Measurements from ENCODE around the gene LLPH. TPM values are rescaled to one million over a fixed set of nuclear protein-coding genes. Genes with fewer than 3 reads are reported as not detected.

The LLPH gene
- total RNA-seq, 2 experiments from 2014 or later: 33.6 to 34.1 TPM

DNA sequence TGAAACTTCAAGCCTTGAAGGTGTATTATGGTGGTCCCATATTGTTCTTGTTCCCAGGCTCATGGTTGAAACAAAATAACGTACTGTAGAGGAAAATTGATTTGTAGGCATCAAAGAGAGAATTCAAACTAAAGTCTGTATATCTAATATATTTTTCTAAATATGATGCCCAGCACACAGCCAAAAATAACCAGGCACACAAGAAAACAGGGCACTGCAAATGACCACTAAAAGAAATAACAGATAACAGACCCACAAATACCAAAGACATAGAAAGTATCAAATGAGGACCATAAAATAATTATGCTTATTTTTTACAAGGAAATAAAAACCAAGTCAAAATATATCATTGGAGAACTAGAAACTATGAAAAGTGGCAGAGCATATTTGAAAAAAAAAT is 46.8 kb downstream of the LLPH start:
- no peak for ATAC-seq
- no peaks in the 10 kb centered on the region for H3K36me3 Mint-ChIP-seq (ENCODE audit: low read depth)
- ChIA-PET POLR2A (no interaction called here), CTCF (interaction anchor here (0.8 kb wide), 1 partner anchor 29 kb away, joined by 3 read pairs; no protein-coding TSS in a partner anchor)
- no peak overlapping the region for H3K4me3 Mint-ChIP-seq
- no peak for DNase-seq
- H3K9me3 Mint-ChIP-seq: peaks cover 1% of the 10 kb centered on the region
- H3K4me1 Mint-ChIP-seq (ENCODE audit: low read depth): no peaks in the 10 kb centered on the region
- TF ChIP-seq, protein P1, sequence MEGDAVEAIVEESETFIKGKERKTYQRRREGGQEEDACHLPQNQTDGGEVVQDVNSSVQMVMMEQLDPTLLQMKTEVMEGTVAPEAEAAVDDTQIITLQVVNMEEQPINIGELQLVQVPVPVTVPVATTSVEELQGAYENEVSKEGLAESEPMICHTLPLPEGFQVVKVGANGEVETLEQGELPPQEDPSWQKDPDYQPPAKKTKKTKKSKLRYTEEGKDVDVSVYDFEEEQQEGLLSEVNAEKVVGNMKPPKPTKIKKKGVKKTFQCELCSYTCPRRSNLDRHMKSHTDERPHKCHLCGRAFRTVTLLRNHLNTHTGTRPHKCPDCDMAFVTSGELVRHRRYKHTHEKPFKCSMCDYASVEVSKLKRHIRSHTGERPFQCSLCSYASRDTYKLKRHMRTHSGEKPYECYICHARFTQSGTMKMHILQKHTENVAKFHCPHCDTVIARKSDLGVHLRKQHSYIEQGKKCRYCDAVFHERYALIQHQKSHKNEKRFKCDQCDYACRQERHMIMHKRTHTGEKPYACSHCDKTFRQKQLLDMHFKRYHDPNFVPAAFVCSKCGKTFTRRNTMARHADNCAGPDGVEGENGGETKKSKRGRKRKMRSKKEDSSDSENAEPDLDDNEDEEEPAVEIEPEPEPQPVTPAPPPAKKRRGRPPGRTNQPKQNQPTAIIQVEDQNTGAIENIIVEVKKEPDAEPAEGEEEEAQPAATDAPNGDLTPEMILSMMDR (IDR thresholded peaks at IDR 0.05): no peak
- intact Hi-C loops (cut with micrococcal nuclease): no loop called here
- no peak overlapping the region for H3K27ac Mint-ChIP-seq
- peaks cover 20% of the 10 kb centered on the region for H3K27me3 Mint-ChIP-seq

DNA sequence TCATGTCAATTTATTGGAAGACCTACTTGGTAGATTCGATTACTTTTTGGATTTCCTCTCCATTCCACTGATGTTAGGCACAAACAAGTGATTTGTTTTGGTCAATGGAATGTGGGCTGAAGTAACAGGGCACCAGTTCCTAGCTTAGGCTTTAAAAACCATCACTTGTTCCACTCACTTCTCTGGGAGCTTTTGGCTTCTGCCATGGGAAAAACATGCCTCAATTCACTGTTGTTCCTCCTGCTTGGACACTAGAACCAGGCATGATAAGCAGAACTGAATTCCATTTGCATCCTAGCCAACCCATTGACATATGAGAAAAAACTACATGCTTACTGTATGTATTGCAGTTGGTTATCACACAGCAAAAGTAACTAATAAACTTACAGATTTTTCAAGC is 47.8 kb downstream of the LLPH start:
- Mint-ChIP-seq H3K36me3 (ENCODE audit: low read depth) (no peaks in the 10 kb centered on the region), H3K4me3 (no peak overlapping the region), H3K27ac (no peak overlapping the region), H3K4me1 (ENCODE audit: low read depth) (no peaks in the 10 kb centered on the region), H3K27me3 (peaks cover 24% of the 10 kb centered on the region), H3K9me3 (peaks cover 1% of the 10 kb centered on the region)
- intact Hi-C loops (cut with micrococcal nuclease): no loop called here
- TF ChIP-seq, protein P1 (IDR thresholded peaks at IDR 0.05): no peak
- ChIA-PET POLR2A (no interaction called here), CTCF (interaction anchor here (0.6 to 0.8 kb wide), 2 partner anchors 166 to 526 kb away, joined by 3 read pairs; no protein-coding TSS in a partner anchor)
- DNase-seq (no peak), ATAC-seq (no peak)

DNA sequence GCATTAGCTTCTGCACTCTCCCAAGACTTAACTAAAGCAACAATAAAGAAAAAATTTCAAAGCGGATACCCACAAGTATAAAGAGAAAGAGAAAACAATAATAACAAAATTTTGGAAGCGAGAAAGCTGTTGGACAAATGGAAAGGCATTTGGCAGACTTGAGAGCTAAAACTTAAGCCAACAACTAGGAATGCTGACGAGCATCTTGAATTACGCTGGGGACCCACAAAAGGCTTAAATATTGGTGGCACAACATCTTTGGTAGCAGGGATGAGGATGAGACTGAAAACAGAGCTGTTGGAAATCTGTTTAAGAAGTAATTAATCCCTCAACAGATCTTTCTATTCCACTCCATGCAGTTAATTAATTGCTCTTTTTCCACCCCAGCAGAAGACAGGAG is 49.8 kb downstream of the LLPH start:
- POLR2A ChIA-PET: interaction anchor here (0.6 kb wide), 1 partner anchor 1273 kb away, joined by 3 read pairs; no protein-coding TSS in a partner anchor
- Mint-ChIP-seq H3K36me3 (ENCODE audit: low read depth) (no peaks in the 10 kb centered on the region), H3K27ac (no peak overlapping the region), H3K9me3 (peaks cover 1% of the 10 kb centered on the region), H3K4me3 (no peak overlapping the region), H3K27me3 (peaks cover 13% of the 10 kb centered on the region), H3K4me1 (ENCODE audit: low read depth) (no peaks in the 10 kb centered on the region)
- DNase-seq (no peak), ATAC-seq (no peak)
- intact Hi-C loops (cut with micrococcal nuclease): no loop called here
- TF ChIP-seq, protein P1 (IDR thresholded peaks at IDR 0.05): no peak
- CTCF ChIA-PET: interaction anchor here (0.7 kb wide), 1 partner anchor 10 kb away, joined by 3 read pairs; no protein-coding TSS in a partner anchor

DNA sequence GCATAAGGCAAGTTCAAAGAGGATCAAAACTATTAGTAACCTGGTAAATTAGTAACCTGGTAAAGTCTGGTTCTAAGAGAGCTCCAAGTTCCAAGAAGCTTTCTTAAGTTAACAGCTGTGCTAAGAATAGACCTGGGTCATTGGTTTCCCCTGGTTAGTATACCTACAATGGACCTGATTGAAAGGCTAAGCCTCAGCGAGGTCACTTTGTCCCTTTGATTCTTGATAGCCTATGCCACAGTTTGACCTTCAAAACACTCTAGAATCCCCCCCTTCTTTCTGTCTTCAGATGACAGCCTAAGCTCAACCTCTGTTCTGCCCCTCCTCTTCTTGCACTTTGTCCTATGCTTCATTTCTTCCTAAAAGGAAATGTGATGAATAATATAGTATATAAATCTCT is 53.0 kb downstream of the LLPH start:
- CTCF ChIA-PET: interaction anchor here (0.7 to 1.7 kb wide), 2 partner anchors 10 to 848 kb away, joined by 3 to 5 read pairs; no protein-coding TSS in a partner anchor
- ATAC-seq: no peak

DNA sequence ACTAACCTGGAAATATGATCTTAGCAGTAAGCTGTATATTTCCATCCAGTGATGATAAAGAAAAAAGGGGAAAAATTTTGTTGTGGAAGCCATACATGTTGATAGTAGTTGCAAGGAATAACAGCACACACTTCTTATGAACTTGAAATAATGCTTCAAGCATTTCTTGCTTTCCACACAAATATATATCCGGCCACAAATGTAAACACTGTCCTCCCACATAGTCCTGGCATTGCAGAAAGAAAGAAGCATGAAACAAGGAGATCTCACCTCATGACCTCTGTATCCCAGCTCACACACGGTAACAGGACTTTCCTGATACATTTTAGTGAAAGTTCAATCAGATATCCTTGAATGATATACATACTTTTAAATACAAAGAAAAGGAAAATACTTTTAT is 56.0 kb downstream of the LLPH start:
- intact Hi-C loops (cut with micrococcal nuclease): no loop called here
- Mint-ChIP-seq H3K9me3 (no peaks in the 10 kb centered on the region), H3K36me3 (ENCODE audit: low read depth) (no peaks in the 10 kb centered on the region), H3K4me3 (no peak overlapping the region), H3K4me1 (ENCODE audit: low read depth) (no peaks in the 10 kb centered on the region), H3K27me3 (peaks cover 8% of the 10 kb centered on the region), H3K27ac (no peak overlapping the region)
- DNase-seq (no peak), ATAC-seq (no peak)
- ChIA-PET POLR2A (no interaction called here), CTCF (no interaction called here)
- TF ChIP-seq, protein P1 (IDR thresholded peaks at IDR 0.05): no peak

More for the DNA sequence above, 53.0 kb downstream of the LLPH start:
- H3K36me3 Mint-ChIP-seq (ENCODE audit: low read depth): no peaks in the 10 kb centered on the region
- no peaks in the 10 kb centered on the region for H3K9me3 Mint-ChIP-seq
- no peaks in the 10 kb centered on the region for H3K4me1 Mint-ChIP-seq (ENCODE audit: low read depth)
- no peak overlapping the region for H3K4me3 Mint-ChIP-seq
- POLR2A ChIA-PET: no interaction called here
- TF ChIP-seq, protein P1 (IDR thresholded peaks at IDR 0.05): no peak
- intact Hi-C loops (cut with micrococcal nuclease): no loop called here
- no peak for DNase-seq
- peaks cover 14% of the 10 kb centered on the region for H3K27me3 Mint-ChIP-seq
- no peak overlapping the region for H3K27ac Mint-ChIP-seq
